ENCODE results near the gene NTNG1. TPM values are rescaled to one million over a fixed set of nuclear protein-coding genes. Genes with fewer than 3 reads are reported as not detected.

NTNG1 gene
- total and polyA plus RNA-seq, 2 of the 8 experiments (the other 6 are each of a cell fraction or from before 2014, with no cell fraction given) = 1.2 to 4.1 TPM

- no peak for TF ChIP-seq CHD7 (IDR thresholded peaks at IDR 0.05; ENCODE audit: insufficient replicate concordance, low read length)
- TF ChIP-seq CHD2 (IDR thresholded peaks at IDR 0.05; ENCODE audit: low read length) = no peak
- TF ChIP-seq BACH1 (IDR thresholded peaks at IDR 0.05; ENCODE audit: low read length) = no peak
- no peak for TF ChIP-seq HDAC2 (IDR thresholded peaks at IDR 0.05; ENCODE audit: borderline replicate concordance in 1 of 2, low read depth in 2 of 2, low read length in 2 of 2)
- no peak for TF ChIP-seq TAF7 (optimal IDR thresholded peaks at IDR 0.05; ENCODE audit: borderline replicate concordance, low read depth, low read length)
- TF ChIP-seq CBX5 (IDR thresholded peaks at IDR 0.05; ENCODE audit: low read depth, low read length) = no peak
- TF ChIP-seq ATF2 (IDR thresholded peaks at IDR 0.05; ENCODE audit: low read length) = no peak
Measured at GRCh38 chr1:107362468-107363140, 221.8 kb downstream of the NTNG1 start (continued).
